GM21786 (cell line): ENCODE data around the gene COL26A1.
"Not testable (repeated sequence)": the region's sequence is repeated elsewhere in the genome, so short reads cannot be mapped to it uniquely, and the experiment has no call there.

Experiments used
- ATAC-seq: cut with Tn5 transposase; IDR thresholded peaks from one replicate; pipeline ENCODE4 v1.9.1; 2021; ENCODE audit not compliant: unreplicated experiment

COL26A1 gene

GRCh38 chr7:101547916-101548661 lies 185.4 kb downstream of the COL26A1 start:
- no peak for ATAC-seq

GRCh38 chr7:101549734-101550133 lies 187.1 kb downstream of the COL26A1 start:
- ATAC-seq, result no peak

DNA sequence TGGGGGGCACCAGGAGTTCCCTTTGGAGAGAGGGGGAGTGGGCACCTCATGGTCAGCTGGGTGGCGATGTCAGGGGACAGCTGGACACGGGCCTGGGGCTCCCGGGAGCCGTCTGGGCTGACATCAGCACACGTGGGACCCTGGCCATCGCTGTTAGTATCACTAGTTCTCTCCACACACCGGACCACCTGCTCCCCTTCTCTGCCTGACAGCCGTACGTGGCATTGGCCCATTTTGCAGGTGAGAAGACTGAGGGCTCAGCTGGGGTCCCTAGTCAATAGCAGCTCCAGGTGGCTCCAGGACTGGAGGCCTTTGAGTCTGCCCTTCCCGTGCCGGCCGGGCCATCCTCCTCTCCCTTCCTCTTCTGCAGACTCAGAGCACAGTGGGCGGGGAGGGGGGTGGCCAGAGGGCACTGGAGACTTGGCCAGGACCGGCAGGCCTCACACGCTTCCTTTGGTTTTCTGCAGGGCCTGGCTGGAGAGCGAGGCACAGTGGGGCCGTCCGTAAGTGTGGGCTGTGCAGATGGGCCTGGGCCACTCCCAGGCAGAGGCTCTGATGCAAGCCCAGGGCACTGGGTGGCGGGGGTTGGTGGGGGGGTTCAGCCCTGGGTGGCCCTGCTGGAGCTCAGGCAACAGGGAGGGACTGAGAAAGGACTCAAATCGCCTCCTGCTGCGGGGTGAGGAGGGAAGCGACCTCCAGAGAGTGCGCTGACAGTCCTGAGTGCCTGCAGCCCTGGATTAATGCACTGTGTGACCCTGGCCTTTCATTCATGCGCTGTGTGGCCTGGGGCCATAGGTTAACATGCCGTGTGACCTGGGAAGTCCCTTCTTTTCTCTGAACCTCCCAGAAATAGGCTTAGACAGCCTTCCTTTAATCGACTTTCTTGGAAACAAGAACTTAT lies 188.2 kb downstream of the COL26A1 start:
- no peak for ATAC-seq

GRCh38 chr7:101553018-101553770 lies 190.5 kb downstream of the COL26A1 start:
- ATAC-seq, result no peak

- ATAC-seq, result no peak
These were observed 191.2 kb downstream of the COL26A1 start for GRCh38 chr7:101553771-101554445.

DNA sequence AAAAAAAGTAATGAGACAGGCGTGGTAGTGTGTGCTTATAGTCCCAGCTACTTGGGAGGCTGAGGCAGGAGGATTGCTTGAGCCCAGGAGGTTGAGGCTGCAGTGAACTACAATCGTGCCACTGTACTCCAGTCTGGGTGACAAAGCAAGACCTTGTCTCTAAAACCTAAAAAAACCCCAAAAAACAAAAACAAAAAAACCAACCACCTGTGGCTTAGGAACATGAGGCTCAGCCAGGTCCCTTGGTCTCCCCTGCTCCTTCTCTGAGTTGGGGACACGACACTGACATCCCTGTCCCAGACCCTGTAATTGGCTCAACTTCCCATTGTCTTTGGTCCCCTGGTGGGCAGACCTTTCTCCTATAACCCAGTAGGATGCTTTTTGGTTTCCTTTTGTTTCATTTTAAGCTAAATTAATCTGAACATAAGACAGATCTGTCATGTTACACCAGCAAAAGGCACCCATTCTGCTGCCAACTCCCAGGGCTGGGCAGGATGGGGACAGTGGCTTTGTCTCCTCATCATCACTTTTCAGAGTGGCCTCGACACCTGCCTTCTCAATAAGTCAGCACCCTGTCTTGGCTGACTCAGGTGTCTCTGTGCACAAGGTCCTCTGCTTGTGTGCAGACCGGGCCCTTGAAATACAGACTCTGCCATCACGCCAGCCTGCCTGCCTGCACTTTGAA lies 192.1 kb downstream of the COL26A1 start:
- ATAC-seq, result no peak

DNA sequence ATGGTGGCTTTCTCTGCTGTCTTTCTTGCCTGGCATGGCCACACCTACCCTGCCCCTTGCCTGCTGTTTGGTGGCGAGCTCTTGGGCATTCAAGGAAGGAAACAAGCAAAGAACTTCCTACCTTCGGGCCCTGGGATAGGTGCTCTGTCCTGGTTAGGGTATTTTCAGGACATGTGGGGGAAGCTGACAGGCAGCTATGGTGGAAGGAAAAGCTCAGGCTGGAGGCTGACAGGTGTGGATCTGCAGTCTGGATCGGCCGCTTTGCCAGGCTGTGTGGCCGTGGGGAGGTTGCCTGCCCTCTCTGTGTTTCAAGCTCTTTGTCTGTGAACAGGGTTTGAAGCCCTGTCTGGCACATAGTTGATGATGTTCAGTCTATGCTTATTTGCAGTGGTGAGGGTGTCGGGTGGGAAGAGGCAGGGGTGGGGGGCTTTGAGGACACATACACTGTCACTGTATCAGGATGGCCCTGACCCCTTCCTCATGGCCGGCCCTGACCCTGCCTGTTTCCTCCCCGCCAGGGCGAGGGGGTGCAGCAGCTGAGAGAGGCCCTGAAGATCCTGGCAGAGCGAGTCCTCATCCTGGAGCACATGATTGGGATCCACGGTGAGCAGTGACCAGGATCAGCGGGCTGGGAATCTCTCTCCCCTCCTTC lies 192.7 kb downstream of the COL26A1 start:
- no peak for ATAC-seq

DNA sequence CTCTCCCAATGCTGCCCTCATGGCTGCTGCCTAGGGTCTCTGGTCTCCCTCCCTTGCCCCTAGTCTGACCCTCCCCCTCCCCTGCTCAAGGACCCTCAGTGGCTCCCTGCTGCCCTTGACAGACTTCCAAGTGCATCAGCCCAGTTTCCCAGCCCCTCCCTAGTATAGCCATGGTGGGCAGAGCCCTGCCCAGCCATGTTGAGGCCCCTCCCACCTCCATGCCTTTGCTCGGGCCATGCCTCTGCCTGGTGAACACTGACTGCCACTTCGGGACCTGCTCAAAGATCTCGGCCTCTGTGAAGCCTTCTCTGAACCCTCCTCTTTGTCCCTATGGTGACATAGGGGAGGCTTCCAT lies 193.2 kb downstream of the COL26A1 start:
- ATAC-seq, result no peak

- no peak for ATAC-seq
These were observed 193.8 kb downstream of the COL26A1 start for GRCh38 chr7:101556453-101556968.

DNA sequence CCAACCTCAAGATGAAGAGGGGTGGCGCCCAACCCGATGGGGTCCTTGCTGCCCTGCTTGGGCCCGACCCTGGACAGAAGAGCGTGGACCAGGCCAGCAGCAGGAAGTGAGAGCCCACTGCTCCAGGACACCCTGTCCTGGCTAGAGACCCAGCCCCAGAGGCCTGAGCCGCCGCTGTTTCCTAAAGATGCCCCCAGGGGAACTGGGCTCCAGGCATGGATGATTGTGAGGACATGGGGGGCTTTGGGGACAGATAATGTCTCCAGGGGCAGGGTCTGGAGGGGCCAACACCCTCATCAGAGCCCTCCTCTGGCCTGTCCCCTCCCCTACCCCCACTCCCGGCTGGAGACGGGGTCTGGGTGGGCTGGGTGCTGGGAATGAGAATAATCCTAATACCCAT lies 194.7 kb downstream of the COL26A1 start:
- no peak for ATAC-seq

DNA sequence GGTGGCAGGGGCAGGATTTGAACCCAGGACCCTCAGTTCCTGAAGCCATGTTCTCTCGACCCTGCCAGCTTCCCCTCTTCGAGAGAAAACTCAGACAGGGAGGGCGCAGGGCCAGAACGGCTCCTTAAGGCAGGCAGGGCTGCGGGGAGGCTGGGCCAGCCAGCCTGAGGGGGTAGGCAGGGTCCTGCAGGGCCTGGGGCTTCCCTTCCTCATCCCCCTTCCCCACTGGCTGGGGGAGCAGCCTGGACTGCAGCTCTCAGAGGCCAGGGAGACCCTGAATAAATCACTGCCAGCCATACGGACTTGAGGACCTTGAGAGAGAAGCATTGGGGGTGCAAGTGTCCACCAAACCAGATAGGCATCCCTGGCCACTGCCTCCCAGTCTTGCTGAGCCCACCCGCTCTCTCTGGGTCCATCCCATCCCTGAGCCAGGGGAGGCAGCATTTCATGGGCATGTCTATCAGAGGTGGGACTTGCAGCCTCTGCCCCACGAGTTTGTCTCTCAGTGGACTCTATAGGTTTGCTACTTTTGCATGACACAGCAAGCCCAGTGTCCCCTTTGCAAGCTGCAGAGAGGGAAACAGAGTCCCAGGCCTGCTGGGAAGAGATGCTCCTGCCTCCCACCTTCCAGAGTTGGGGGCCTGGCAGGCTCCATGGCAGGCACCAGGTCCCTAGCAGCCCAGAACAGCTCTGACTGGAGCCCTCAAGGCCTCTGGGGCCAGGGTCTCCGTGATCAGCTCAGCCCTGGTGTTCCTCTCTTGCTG lies 195.5 kb downstream of the COL26A1 start:
- ATAC-seq, result no peak

GRCh38 chr7:101558742-101559325 lies 196.2 kb downstream of the COL26A1 start:
- ATAC-seq, result no peak

GRCh38 chr7:101559586-101559985 lies 196.9 kb downstream of the COL26A1 start:
- ATAC-seq, result no peak

DNA sequence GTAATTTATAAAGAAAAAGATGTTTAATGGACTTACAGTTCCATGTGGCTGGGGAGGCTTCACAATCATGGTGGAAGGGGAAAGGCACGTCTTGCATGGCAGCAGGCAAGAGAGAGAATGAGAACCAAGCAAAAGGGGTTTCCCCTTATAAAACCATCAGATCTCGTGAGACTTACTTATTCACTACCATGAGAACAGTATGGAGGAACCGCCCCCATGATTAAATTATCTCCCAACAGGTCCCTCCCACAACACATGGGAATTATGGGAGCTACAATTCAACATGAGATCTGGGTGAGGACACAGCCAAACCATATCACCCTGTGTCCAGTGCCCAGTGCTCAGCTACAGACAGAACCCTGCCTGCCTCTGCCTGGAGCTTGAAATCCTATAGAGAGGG lies 197.3 kb downstream of the COL26A1 start:
- not testable (repeated sequence) for ATAC-seq

GRCh38 chr7:101560856-101561255 lies 198.2 kb downstream of the COL26A1 start:
- no peak for ATAC-seq

- ATAC-seq, result not testable (repeated sequence)
These were observed 198.6 kb downstream of the COL26A1 start for GRCh38 chr7:101561293-101561692.

- no peak for ATAC-seq
These were observed 200.0 kb downstream of the COL26A1 start for GRCh38 chr7:101562531-101563197.
